ES-I3 (cell line): Measurements from ENCODE around the gene CD19.
A peak's percentile ranks its signal among the peaks of the same experiment; 100 is the strongest.
"Not testable (repeated sequence)": the region's sequence is repeated elsewhere in the genome, so short reads cannot be mapped to it uniquely, and the experiment has no call there.

Experiments
- H3K36me3 ChIP-seq: 2 replicates; pipeline ENCODE4 v1.6.1; 2013; ENCODE audit warnings: mild to moderate bottlenecking, low read length, control low read depth, moderate library complexity; ENCODE audit not compliant: insufficient read depth
- H3K4me1 ChIP-seq: 2 replicates; pipeline ENCODE4 v1.6.1; 2013; ENCODE audit warnings: mild to moderate bottlenecking, control low read depth, low read length; ENCODE audit not compliant: insufficient read depth
- H3K9ac ChIP-seq: 2 replicates; pipeline ENCODE4 v1.6.1; 2013; ENCODE audit warnings: low read depth, mild to moderate bottlenecking, low read length, moderate library complexity
- H3K9me3 ChIP-seq: 2 replicates; pipeline ENCODE4 v1.6.1; 2013; ENCODE audit warnings: mild to moderate bottlenecking, low read length, moderate library complexity; ENCODE audit not compliant: control insufficient read depth, insufficient read depth

CD19 gene

GRCh38 chr16:28935924-28936783 lies 4.4 kb downstream of the CD19 start:
- H3K9me3 ChIP-seq, result no peaks in the 10 kb centered on the region
- no peaks in the 10 kb centered on the region for H3K36me3 ChIP-seq
- H3K9ac ChIP-seq, result peak overlapping the region; percentile 69
- no peaks in the 10 kb centered on the region for H3K4me1 ChIP-seq

DNA sequence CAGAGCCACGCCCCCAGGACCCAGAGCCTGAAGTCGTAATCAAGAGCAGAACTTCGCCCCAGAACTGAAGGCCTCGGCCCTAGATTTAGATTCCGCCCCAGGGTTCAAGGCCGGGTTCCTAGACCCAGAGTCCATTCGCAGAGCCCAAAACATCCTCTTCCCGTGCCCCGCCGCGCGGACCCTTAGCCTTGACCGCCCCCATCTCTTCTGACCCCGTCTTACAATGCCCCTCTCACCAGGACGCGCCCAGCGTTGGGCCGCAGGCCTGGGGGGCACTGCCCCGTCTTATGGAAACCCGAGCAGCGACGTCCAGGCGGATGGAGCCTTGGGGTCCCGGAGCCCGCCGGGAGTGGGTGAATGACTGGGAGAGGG lies 5.0 kb downstream of the CD19 start:
- Histone ChIP-seq H3K9ac (peak overlapping the region; percentile 16; the same call in 1 of the 2 replicates), H3K9me3 (no peaks in the 10 kb centered on the region), H3K36me3 (no peaks in the 10 kb centered on the region), H3K4me1 (no peaks in the 10 kb centered on the region)

- Histone ChIP-seq H3K4me1 (no peaks in the 10 kb centered on the region), H3K36me3 (no peaks in the 10 kb centered on the region), H3K9ac (no peak overlapping the region), H3K9me3 (no peaks in the 10 kb centered on the region)
These were observed 5.6 kb downstream of the CD19 start for GRCh38 chr16:28937222-28937876.

- Histone ChIP-seq H3K4me1 (no peaks in the 10 kb centered on the region), H3K36me3 (no peaks in the 10 kb centered on the region), H3K9me3 (no peaks in the 10 kb centered on the region), H3K9ac (no peak overlapping the region)
These were observed 7.0 kb downstream of the CD19 start for GRCh38 chr16:28938721-28939120.

DNA sequence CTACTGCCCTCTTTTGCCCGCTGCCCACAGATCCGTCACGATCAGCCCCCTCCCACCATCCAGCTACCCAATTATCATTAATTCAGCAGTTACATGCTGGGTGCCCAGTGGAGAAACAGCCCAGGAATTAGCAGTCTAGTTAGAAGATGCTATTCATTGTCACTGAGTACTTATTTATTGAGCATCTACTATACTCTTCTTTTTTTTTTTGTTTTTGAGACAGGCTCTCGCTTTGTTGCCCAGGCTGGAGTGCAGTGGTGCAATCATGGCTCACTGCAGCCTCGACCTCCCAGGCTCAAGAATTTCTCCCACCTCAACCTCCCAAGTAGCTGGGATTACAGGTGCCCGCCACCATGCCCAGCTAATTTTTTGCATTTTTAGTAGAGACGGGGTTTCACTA lies 8.1 kb downstream of the CD19 start:
- H3K4me1 ChIP-seq, H3K36me3 ChIP-seq, H3K9ac ChIP-seq, H3K9me3 ChIP-seq: not testable (repeated sequence)

DNA sequence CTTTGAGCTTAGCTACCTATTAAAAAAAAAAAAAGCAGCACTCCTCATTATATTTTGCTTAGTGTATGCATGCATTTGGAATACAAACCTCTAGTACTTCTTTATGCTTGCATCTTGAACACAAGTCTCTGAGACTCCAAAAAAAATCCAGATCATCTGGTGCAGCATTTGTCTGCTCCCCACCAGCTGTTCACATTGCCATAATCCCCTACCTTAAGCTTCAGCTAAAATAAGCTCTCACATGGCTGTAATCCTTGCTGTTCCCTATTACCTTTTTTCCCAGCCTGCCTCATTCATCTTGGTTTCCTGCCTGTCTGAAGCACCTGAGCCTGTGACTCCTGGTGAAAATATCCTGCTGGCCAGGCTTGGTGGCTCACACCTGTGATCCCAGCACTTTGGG lies 11.5 kb downstream of the CD19 start:
- no peaks in the 10 kb centered on the region for H3K9me3 ChIP-seq
- H3K36me3 ChIP-seq, result no peaks in the 10 kb centered on the region

GRCh38 chr16:28946681-28947080 lies 14.9 kb downstream of the CD19 start:
- no peaks in the 10 kb centered on the region for H3K36me3 ChIP-seq
- H3K4me1 ChIP-seq, result no peaks in the 10 kb centered on the region; the same call in 1 of the 2 replicates
- no peaks in the 10 kb centered on the region for H3K9me3 ChIP-seq
- H3K9ac ChIP-seq, result no peak overlapping the region

More for the DNA sequence above, 11.5 kb downstream of the CD19 start:
- Histone ChIP-seq H3K9ac (no peak overlapping the region), H3K4me1 (no peaks in the 10 kb centered on the region; the same call in 1 of the 2 replicates)

GRCh38 chr16:28950648-28951409 lies 19.1 kb downstream of the CD19 start, which contains the start of gene NFATC2IP:
Gene NFATC2IP, plus strand, starts transcription at chr16:28950937. Its CDS starts 75 bp downstream, at chr16:28951012.
- H3K4me1 ChIP-seq, result no peaks in the 10 kb centered on the region

GRCh38 chr16:28951410-28951943 lies 19.7 kb downstream of the CD19 start:
- H3K9me3 ChIP-seq, result no peaks in the 10 kb centered on the region
- peak overlapping the region; percentile 95 for H3K9ac ChIP-seq
- H3K36me3 ChIP-seq, result peaks cover 14% of the 10 kb centered on the region
- no peaks in the 10 kb centered on the region for H3K4me1 ChIP-seq

More at GRCh38 chr16:28950648-28951409, 19.1 kb downstream of the CD19 start, which contains the start of gene NFATC2IP:
- Histone ChIP-seq H3K9me3 (no peaks in the 10 kb centered on the region), H3K36me3 (peaks cover 12% of the 10 kb centered on the region), H3K9ac (peak within 1 kb of the TSS; percentile 95)

DNA sequence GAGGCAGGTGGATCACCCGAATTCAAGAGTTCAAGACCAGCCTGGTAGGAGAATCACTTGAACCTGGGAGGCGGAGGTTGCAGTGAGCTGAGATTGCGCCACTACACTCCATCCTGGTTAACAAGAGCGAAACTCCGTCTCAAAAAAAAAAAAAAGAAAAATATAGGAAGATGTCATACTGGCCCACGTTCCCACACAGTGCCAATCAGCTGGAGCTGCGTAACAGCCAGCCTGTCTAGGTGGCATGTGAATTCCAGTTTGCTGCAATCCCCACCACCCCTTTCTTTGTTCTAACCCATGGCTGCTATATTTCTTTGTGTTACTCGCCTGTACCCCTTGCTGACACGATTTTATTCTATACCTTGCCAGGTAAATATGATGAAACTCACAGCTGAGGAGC lies 26.4 kb downstream of the CD19 start:
- H3K9ac ChIP-seq, result no peak overlapping the region
- peaks cover 39% of the 10 kb centered on the region for H3K36me3 ChIP-seq
- H3K4me1 ChIP-seq, result no peaks in the 10 kb centered on the region
- no peaks in the 10 kb centered on the region for H3K9me3 ChIP-seq

DNA sequence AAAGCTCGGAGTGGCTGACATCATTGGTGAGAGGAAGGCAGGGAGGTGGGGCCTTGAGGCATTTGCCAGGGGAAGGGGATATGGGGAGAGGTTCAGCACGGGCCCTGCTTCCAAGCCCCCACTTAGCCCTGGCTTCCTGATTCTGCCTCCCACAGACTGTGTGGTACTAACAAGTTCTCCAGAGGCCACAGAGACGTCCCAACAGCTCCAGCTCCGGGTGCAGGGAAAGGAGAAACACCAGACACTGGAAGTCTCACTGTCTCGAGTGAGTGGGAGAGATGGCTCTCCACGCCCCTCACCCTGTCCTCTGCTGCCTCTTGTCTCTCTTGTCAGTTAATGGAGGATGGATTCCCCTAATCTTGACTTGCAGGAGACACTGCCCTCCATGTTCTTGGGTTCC lies 27.1 kb downstream of the CD19 start:
- Histone ChIP-seq H3K9ac (no peak overlapping the region), H3K36me3 (peaks cover 42% of the 10 kb centered on the region), H3K9me3 (no peaks in the 10 kb centered on the region), H3K4me1 (no peaks in the 10 kb centered on the region)

DNA sequence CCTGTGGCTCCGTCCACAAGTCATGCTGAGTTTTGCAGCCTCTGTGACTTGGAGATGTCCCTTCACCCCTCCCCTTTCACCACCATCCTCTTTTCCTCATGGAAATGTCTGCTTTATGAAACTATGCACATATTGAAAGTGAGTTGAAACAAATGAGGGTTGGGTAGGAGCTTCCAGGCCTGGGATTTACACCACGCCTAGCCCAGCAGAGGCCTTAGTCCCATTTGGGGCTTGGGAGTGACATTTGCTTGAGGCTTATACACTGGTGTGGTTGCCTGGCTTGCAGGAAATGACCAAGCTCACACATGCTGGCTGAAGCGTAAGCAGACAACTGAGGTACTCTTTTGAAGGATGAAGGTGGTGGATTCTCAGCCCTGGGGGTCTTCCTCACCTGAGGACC lies 32.3 kb downstream of the CD19 start:
- Histone ChIP-seq H3K4me1 (no peaks in the 10 kb centered on the region), H3K9me3 (no peaks in the 10 kb centered on the region), H3K9ac (no peak overlapping the region), H3K36me3 (peaks cover 32% of the 10 kb centered on the region)

DNA sequence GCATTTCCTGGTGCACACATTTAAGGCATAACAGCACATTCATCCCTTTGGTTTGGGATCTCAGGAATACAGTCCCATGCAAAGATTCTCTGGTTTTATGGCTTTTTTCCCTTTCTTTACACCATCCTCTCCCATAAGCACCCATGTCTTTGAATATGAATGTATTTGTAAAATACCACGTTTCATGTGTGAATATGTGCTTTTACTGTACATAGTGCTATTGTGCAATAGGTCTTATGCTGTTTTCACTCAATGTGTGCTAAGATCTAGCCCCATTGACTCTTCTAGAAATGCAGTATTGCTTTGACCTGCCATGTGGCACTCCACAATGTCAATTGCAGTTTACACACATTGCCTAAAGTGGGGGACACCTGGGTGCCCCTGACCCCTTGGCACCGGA lies 32.7 kb downstream of the CD19 start:
- Histone ChIP-seq H3K9me3 (no peaks in the 10 kb centered on the region), H3K36me3 (peaks cover 29% of the 10 kb centered on the region), H3K9ac (no peak overlapping the region), H3K4me1 (no peaks in the 10 kb centered on the region)

- no peak overlapping the region for H3K9ac ChIP-seq
- H3K36me3 ChIP-seq, result peaks cover 24% of the 10 kb centered on the region
- H3K4me1 ChIP-seq, result no peaks in the 10 kb centered on the region
- H3K9me3 ChIP-seq, result no peaks in the 10 kb centered on the region
These were observed 35.4 kb downstream of the CD19 start for GRCh38 chr16:28967156-28967555.
